H1 (cell line): ENCODE measurements around the gene KLF4. TPM values are rescaled to one million over a fixed set of nuclear protein-coding genes. Genes with fewer than 3 reads are reported as not detected.

Source experiments
- CTCF ChIA-PET: fragments of 300-600 bp; sonication (Branson Sonifier 250); formaldehyde crosslinking; loops from one replicate; lab custom pipeline; 2021; ENCODE audit not compliant: partially characterized antibody; lab: Charles Lee
- POLR2A ChIA-PET: fragments of 300-600 bp; sonication (Branson Sonifier 250); formaldehyde crosslinking; loops from one replicate; lab custom pipeline; 2021; ENCODE audit warnings: inconsistent platforms; ENCODE audit not compliant: partially characterized antibody; lab: Charles Lee
- DNase-seq, 2 experiments: peaks; one replicate each; pipeline versions ENCODE4 v3.0.0 to v3.0.0-alpha.2; 2010 to 2022; ENCODE audit warnings: low spot score in 2 of 2, low read depth in 1 of 2, mixed read lengths in 1 of 2
- FAIRE-seq: peaks from 2 replicates; lab custom pipeline; 2011; peaks lifted over from hg19 to GRCh38; lab: Jason Lieb, UNC
- H2AFZ ChIP-seq: 2 replicates; pipeline ENCODE4 v1.8.1; 2012; ENCODE audit warnings: low read length, inconsistent platforms
- H2AK5ac ChIP-seq: 2 replicates; pipeline ENCODE4 v1.6.1; 2013; ENCODE audit warnings: low read depth, low read length
- H2BK120ac ChIP-seq: replicated peaks from 2 replicates; pipeline ENCODE3; 2013; ENCODE audit warnings: low read depth, low read length, inconsistent platforms
- H2BK12ac ChIP-seq: 2 replicates; pipeline ENCODE4 v1.6.1; 2013; ENCODE audit warnings: low read depth, low read length
- H2BK15ac ChIP-seq: 2 replicates; pipeline ENCODE4 v1.6.1; 2013; ENCODE audit warnings: low read length
- H2BK20ac ChIP-seq: 2 replicates; pipeline ENCODE4 v1.6.1; 2013; ENCODE audit warnings: low read length
- H2BK5ac ChIP-seq: 2 replicates; pipeline ENCODE4 v1.6.1; 2013; ENCODE audit warnings: low read depth, low read length
- H3K14ac ChIP-seq: 2 replicates; pipeline ENCODE4 v1.6.1; 2013; ENCODE audit warnings: inconsistent platforms; ENCODE audit not compliant: insufficient read length
- H3K18ac ChIP-seq: 2 replicates; pipeline ENCODE4 v1.6.1; 2013; ENCODE audit warnings: low read length; ENCODE audit errors: extremely low read depth
- H3K23ac ChIP-seq: 2 replicates; pipeline ENCODE4 v1.6.1; 2013; ENCODE audit warnings: inconsistent platforms; ENCODE audit not compliant: insufficient read length
- H3K23me2 ChIP-seq: 2 replicates; pipeline ENCODE4 v1.6.1; 2013; ENCODE audit warnings: low read depth, low read length
- H3K27ac ChIP-seq: 2 replicates; pipeline ENCODE4 v1.6.1; 2011; ENCODE audit warnings: low read depth, low read length, inconsistent platforms
- H3K27me3 ChIP-seq, 4 experiments: replicated peaks in 1 of 4; 1 replicate in 1 of 4; 2 replicates in 3 of 4; pipeline versions ENCODE4 v1.6.1 to v1.8.1; 2011 to 2013; ENCODE audit warnings: low read length in 3 of 4, mild to moderate bottlenecking in 3 of 4, inconsistent platforms in 2 of 4, mixed read lengths in 2 of 4, moderate library complexity in 1 of 4; ENCODE audit not compliant: control insufficient read depth in 3 of 4, insufficient read depth in 3 of 4; ENCODE audit errors: extremely low read depth in 1 of 4
- H3K36me3 ChIP-seq, 4 experiments: 2 replicates each; pipeline versions ENCODE4 v1.6.1 to v1.8.1; 2011 to 2013; ENCODE audit warnings: mild to moderate bottlenecking in 4 of 4, low read length in 3 of 4, moderate library complexity in 2 of 4, control low read depth in 1 of 4, inconsistent platforms in 1 of 4; ENCODE audit not compliant: insufficient read depth in 4 of 4, control insufficient read depth in 2 of 4
- H3K4ac ChIP-seq: replicated peaks from 2 replicates; pipeline ENCODE3; 2013; ENCODE audit warnings: low read length, low read depth, mixed read lengths, inconsistent platforms; ENCODE audit not compliant: insufficient read length
- H3K4me1 ChIP-seq, 4 experiments: replicated peaks in 1 of 4; 1 replicate in 1 of 4; 2 replicates in 3 of 4; pipeline versions ENCODE4 v1.6.1 to v1.8.1; 2011 to 2013; ENCODE audit warnings: low read length in 3 of 4, inconsistent platforms in 2 of 4, mixed read lengths in 1 of 4; ENCODE audit not compliant: insufficient read depth in 4 of 4, control insufficient read depth in 3 of 4
- H3K4me2 ChIP-seq, 2 experiments: 2 replicates each; pipeline versions ENCODE4 v1.6.1 to v1.8.1; 2011 to 2013; ENCODE audit warnings: low read depth in 2 of 2, low read length in 2 of 2, control low read depth in 1 of 2, inconsistent platforms in 1 of 2, mild to moderate bottlenecking in 1 of 2; ENCODE audit not compliant: insufficient read depth in 1 of 2
- H3K4me3 ChIP-seq, 4 experiments: fragments of 200-600, 300-600 bp in 1 of 4; sonication (generic), shearing (Covaris generic), sonication (Bioruptor Twin) in 1 of 4; 2 replicates each; pipeline versions ENCODE4 v1.5.1 to v1.8.1; 2011 to 2016; ENCODE audit warnings: low read length in 4 of 4, low read depth in 3 of 4, control low read depth in 2 of 4, inconsistent platforms in 2 of 4, mild to moderate bottlenecking in 2 of 4, mixed read lengths in 1 of 4, moderate library complexity in 1 of 4; ENCODE audit not compliant: insufficient read depth in 2 of 4; ENCODE audit errors: extremely low read depth in 1 of 4
- H3K56ac ChIP-seq: replicated peaks from 2 replicates; pipeline ENCODE3; 2013; ENCODE audit warnings: low read depth, mild to moderate bottlenecking, mixed read lengths, low read length, inconsistent platforms; ENCODE audit not compliant: insufficient read length
- H3K79me1 ChIP-seq: 2 replicates; pipeline ENCODE4 v1.6.1; 2013; ENCODE audit warnings: low read depth, low read length, control low read depth
- H3K79me2 ChIP-seq, 2 experiments: 2 replicates each; pipeline versions ENCODE4 v1.6.1 to v1.8.1; 2012 to 2013; ENCODE audit warnings: low read length in 2 of 2, mild to moderate bottlenecking in 2 of 2, inconsistent platforms in 1 of 2; ENCODE audit not compliant: insufficient read depth in 2 of 2, control insufficient read depth in 1 of 2
- H3K9ac ChIP-seq, 4 experiments: replicated peaks in 1 of 4; 1 replicate in 1 of 4; 2 replicates in 3 of 4; pipeline versions ENCODE4 v1.6.1 to v1.8.1; 2011 to 2013; ENCODE audit warnings: low read depth in 3 of 4, low read length in 3 of 4, control low read depth in 2 of 4, mild to moderate bottlenecking in 2 of 4, moderate library complexity in 2 of 4, inconsistent platforms in 1 of 4; ENCODE audit errors: extremely low read depth in 1 of 4
- H3K9me3 ChIP-seq, 2 experiments: 2 replicates each; pipeline versions ENCODE4 v1.6.1 to v1.8.1; 2012 to 2013; ENCODE audit warnings: mild to moderate bottlenecking in 2 of 2, moderate library complexity in 2 of 2, control low read depth in 1 of 2, inconsistent platforms in 1 of 2, low read depth in 1 of 2, low read length in 1 of 2, mixed read lengths in 1 of 2; ENCODE audit not compliant: insufficient read depth in 2 of 2
- H4K20me1 ChIP-seq, 2 experiments: replicated peaks in 1 of 2; 2 replicates each; pipeline versions ENCODE3 to v1.8.1; 2011 to 2013; ENCODE audit warnings: inconsistent platforms in 2 of 2, low read length in 2 of 2, mild to moderate bottlenecking in 1 of 2; ENCODE audit not compliant: insufficient read depth in 2 of 2, control insufficient read depth in 1 of 2
- H4K5ac ChIP-seq: 2 replicates; pipeline ENCODE4 v1.6.1; 2013; ENCODE audit warnings: low read length, low read depth, mixed read lengths, inconsistent platforms; ENCODE audit not compliant: insufficient read length
- H4K8ac ChIP-seq: 2 replicates; pipeline ENCODE4 v1.8.0; 2013; ENCODE audit warnings: mild to moderate bottlenecking, moderate library complexity, low read length, inconsistent platforms; ENCODE audit not compliant: insufficient read depth; ENCODE audit errors: extremely low read depth
- H4K91ac ChIP-seq: replicated peaks from 2 replicates; pipeline ENCODE3; 2013; ENCODE audit warnings: low read length, mixed read lengths, inconsistent platforms; ENCODE audit not compliant: insufficient read length
- BRCA1 ChIP-seq: IDR thresholded peaks from 2 replicates; pipeline ENCODE4 v1.6.1; 2012; ENCODE audit warnings: low read depth, low read length, improper control_type of control experiment
- CBX8 ChIP-seq: fragments of 300-800, 300-1000 bp; sonication (generic); IDR thresholded peaks from 2 replicates; pipeline ENCODE4 v1.7.1; 2016; ENCODE audit warnings: low read depth, low read length, borderline replicate concordance
- CHD1 ChIP-seq: IDR thresholded peaks from 2 replicates; pipeline ENCODE4 v1.6.1; 2012; ENCODE audit warnings: low read depth, low read length, improper control_type of control experiment
- EGR1 ChIP-seq: IDR thresholded peaks from 2 replicates; pipeline ENCODE4 v1.6.1; 2011; ENCODE audit warnings: low read depth, low read length, borderline replicate concordance
- FOSL1 ChIP-seq: IDR thresholded peaks from 2 replicates; pipeline ENCODE4 v1.6.1; 2011; ENCODE audit warnings: mild to moderate bottlenecking, low read depth, low read length, moderate library complexity; ENCODE audit not compliant: insufficient read depth
- HDAC6 ChIP-seq: IDR thresholded peaks from one replicate; pipeline ENCODE4 v1.7.1; 2012; ENCODE audit warnings: low read depth, mild to moderate bottlenecking, inconsistent platforms, low read length, moderate library complexity
- NANOG ChIP-seq: IDR thresholded peaks from 2 replicates; pipeline ENCODE4 v1.6.1; 2011; ENCODE audit warnings: low read length, low read depth, mild to moderate bottlenecking, inconsistent platforms; ENCODE audit not compliant: insufficient read depth, poor library complexity, severe bottlenecking
- NRF1 ChIP-seq: IDR thresholded peaks from 2 replicates; pipeline ENCODE4 v1.6.1; 2011; ENCODE audit warnings: mild to moderate bottlenecking, low read depth, low read length, improper control_type of control experiment
- POLR2A ChIP-seq, 2 experiments: IDR thresholded peaks; 1 replicate in 1 of 2; 2 replicates in 1 of 2; pipeline ENCODE4 v1.6.1; 2011; ENCODE audit warnings: low read depth in 2 of 2, low read length in 2 of 2, mild to moderate bottlenecking in 2 of 2; ENCODE audit errors: control extremely low read depth in 1 of 2
- RBBP5 ChIP-seq: IDR thresholded peaks from 2 replicates; pipeline ENCODE4 v1.7.1; 2012; ENCODE audit warnings: low read depth, mild to moderate bottlenecking, inconsistent platforms, low read length, moderate library complexity, borderline replicate concordance
- RNF2 ChIP-seq: fragments of 200-900, 300-1000 bp; sonication (generic); IDR thresholded peaks from 2 replicates; pipeline ENCODE4 v1.7.1; 2016; ENCODE audit warnings: borderline replicate concordance, low read depth, mild to moderate bottlenecking, antibody characterized with exemption, low read length; ENCODE audit not compliant: poor library complexity, severe bottlenecking; ENCODE audit errors: missing control alignments
- RXRA ChIP-seq: IDR thresholded peaks from 2 replicates; pipeline ENCODE4 v1.6.1; 2011; ENCODE audit warnings: low read depth, mild to moderate bottlenecking, low read length, moderate library complexity; ENCODE audit not compliant: insufficient read depth
- SIX5 ChIP-seq: IDR thresholded peaks from 2 replicates; pipeline ENCODE4 v1.6.1; 2011; ENCODE audit warnings: mild to moderate bottlenecking, low read depth, low read length
- SP4 ChIP-seq: IDR thresholded peaks from 2 replicates; pipeline ENCODE4 v1.6.1; 2012; ENCODE audit warnings: low read length, inconsistent platforms
- TBP ChIP-seq: IDR thresholded peaks from 2 replicates; pipeline ENCODE4 v1.6.1; 2011; ENCODE audit warnings: low read depth, low read length, improper control_type of control experiment
- WGBS, 2 experiments: shearing (Covaris generic) in 1 of 2; methylation state at CpG; one replicate each; pipeline versions ENCODE4 v1.1.6 to v1.1.7; 2013 to 2015; ENCODE audit warnings: low lambda C conversion rate in 2 of 2, mixed read lengths in 2 of 2, inconsistent platforms in 1 of 2, low coverage in 1 of 2, missing lambda C conversion rate in 1 of 2; ENCODE audit not compliant: insufficient replicate concordance in 2 of 2, insufficient coverage in 1 of 2, insufficient read length in 1 of 2; ENCODE audit errors: extremely low coverage in 1 of 2, missing lambda C conversion rate in 1 of 2; 5-methylcytosine and 5-hydroxymethylcytosine counted together
- polyA plus RNA-seq, 7 experiments: library from polyadenylated mRNA; depleted of rRNA in 3 of 7; stranded (reverse) in 5 of 7; unstranded in 2 of 7; fragments of >200 nt in 5 of 7; fragments of 200-250 nt in 2 of 7; gene quantifications; 1 replicate in 5 of 7; 2 replicates in 1 of 7; 4 replicates in 1 of 7; pipeline versions ENCODE4 v1.2.1 to v1.2.3, GENCODE V29; 2011 to 2013; ENCODE audit warnings: missing spikeins in 2 of 7, mixed read lengths in 2 of 7
- total RNA-seq: library from RNA; stranded (reverse); fragmentation: NEBNext Ultra II Directional; extraction: Animal tissue kit (Norgen Biotek cat#: 25700); gene quantifications from 2 replicates; pipeline ENCODE4 v1.2.1, GENCODE V29; 2021

The KLF4 gene
- total and polyA plus RNA-seq, 2 of the 8 experiments (the other 6 are each of a cell fraction or from before 2014, with no cell fraction given): 0.77 to 2.8 TPM

DNA sequence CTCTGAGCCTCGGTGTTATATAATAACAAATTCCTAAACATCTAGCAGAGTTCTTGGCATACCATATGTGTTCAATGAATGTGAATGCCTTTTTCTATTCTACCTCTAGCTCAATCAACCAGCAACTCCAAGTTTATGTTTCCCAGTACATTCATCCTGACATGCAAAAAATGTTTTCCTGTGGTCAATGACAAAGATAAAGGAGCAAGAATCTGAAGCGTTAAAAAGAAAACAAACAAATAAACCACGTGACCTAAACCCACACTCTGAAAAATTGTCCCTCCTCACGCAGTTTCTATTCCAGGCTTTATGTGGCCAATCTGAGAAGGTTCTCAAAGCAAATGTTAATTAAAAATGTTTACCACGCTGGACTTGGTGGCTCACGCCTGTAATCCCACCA is 18.0 kb downstream of the KLF4 start:
- no peak for DNase-seq
- H2AK5ac ChIP-seq: no peak overlapping the region
- no peak overlapping the region for H4K91ac ChIP-seq
- no peak overlapping the region for H3K14ac ChIP-seq
- H3K4ac ChIP-seq: no peak overlapping the region
- H3K79me2 ChIP-seq: no peaks in the 10 kb centered on the region
- no peak overlapping the region for H2BK15ac ChIP-seq
- no peak overlapping the region for H2AFZ ChIP-seq
- no peaks in the 10 kb centered on the region for H4K20me1 ChIP-seq
- CTCF ChIA-PET: interaction anchor here (0.6 to 1.0 kb wide), 5 partner anchors 15 to 1065 kb away, joined by 3 to 5 read pairs (median 3); no protein-coding TSS in a partner anchor
- H3K4me1 ChIP-seq: peaks cover 0 to 4% (median 2%) of the 10 kb centered on the region in 4 experiments; a peak in 2 of 7 replicates
- no peak overlapping the region for H2BK120ac ChIP-seq
- H2BK12ac ChIP-seq: no peak overlapping the region
- peaks cover 0 to 5% (median 4%) of the 10 kb centered on the region in 4 experiments; a peak in 3 of 7 replicates for H3K27me3 ChIP-seq
- H3K4me2 ChIP-seq: no peak overlapping the region
- 90% methylated on average over 6 of the region's 6 CpGs; no CpG with 5 or more reads in 1 of the 2 experiments for WGBS, 2 experiments
- H2BK20ac ChIP-seq: no peak overlapping the region
- no peak overlapping the region for H4K5ac ChIP-seq
- no peaks in the 10 kb centered on the region for H3K36me3 ChIP-seq
- no peak for FAIRE-seq
- no peak overlapping the region; the same call in 1 of the 2 replicates for H3K18ac ChIP-seq
- H3K4me3 ChIP-seq: no peak overlapping the region
- no peak overlapping the region for H4K8ac ChIP-seq
- no peaks in the 10 kb centered on the region for H3K23me2 ChIP-seq
- no peak overlapping the region for H3K9ac ChIP-seq
- H2BK5ac ChIP-seq: no peak overlapping the region
- POLR2A ChIA-PET: no interaction called here
- H3K9me3 ChIP-seq: no peaks in the 10 kb centered on the region
- no peak overlapping the region for H3K23ac ChIP-seq
- no peak overlapping the region for H3K56ac ChIP-seq
- H3K27ac ChIP-seq: no peak overlapping the region
- H3K79me1 ChIP-seq: no peaks in the 10 kb centered on the region
- TF ChIP-seq RNF2: no peak
- TF ChIP-seq RXRA: no peak
- no peak for TF ChIP-seq POLR2A (IDR thresholded peaks at IDR 0.05; ENCODE audit: control extremely low read depth in 1 of 2, low read depth in 2 of 2, low read length in 2 of 2)
- TF ChIP-seq BRCA1: no peak
- no peak for TF ChIP-seq NRF1
- no peak for TF ChIP-seq FOSL1
- no peak for TF ChIP-seq TBP
- no peak for TF ChIP-seq CBX8
- no peak for TF ChIP-seq RBBP5
- no peak for TF ChIP-seq SIX5
- TF ChIP-seq SP4: no peak
- TF ChIP-seq HDAC6: no peak
- no peak for TF ChIP-seq NANOG
- no peak for TF ChIP-seq CHD1
- no peak for TF ChIP-seq EGR1
